Sigmoid colon (tissue), 4 donors: Measurements from ENCODE around the gene BZW2.
"Not testable (repeated sequence)": the region's sequence is repeated elsewhere in the genome, so short reads cannot be mapped to it uniquely, and the experiment has no call there.

ENCODE experiments used
- CTCF ChIP-seq, 4 experiments: fragments of 450-650 bp in 3 of 4; fragments of 200-600 bp in 1 of 4; IDR thresholded peaks; one replicate each; pipeline ENCODE4 v1.5.1; 2016 to 2019; ENCODE audit warnings: antibody characterized with exemption in 4 of 4, mild to moderate bottlenecking in 3 of 4, moderate library complexity in 2 of 4
- EP300 ChIP-seq, 4 donors: sonication (generic); formaldehyde crosslinking; IDR thresholded peaks; one replicate each; pipeline ENCODE4 v1.6.1; 2017; ENCODE audit warnings: antibody characterized with exemption in 4 of 4
- POLR2A ChIP-seq, 2 donors: fragments of 450-650 bp; IDR thresholded peaks; one replicate each; pipeline ENCODE4 v1.6.1; 2016; ENCODE audit warnings: antibody characterized with exemption in 2 of 2, mild to moderate bottlenecking in 2 of 2, moderate library complexity in 2 of 2
- POLR2AphosphoS5 ChIP-seq, 4 donors: sonication (generic); formaldehyde crosslinking; IDR thresholded peaks; one replicate each; pipeline ENCODE4 v1.6.1; 2017; ENCODE audit warnings: antibody characterized with exemption in 4 of 4

- TF ChIP-seq CTCF, POLR2A, POLR2AphosphoS5, EP300 (IDR thresholded peaks at IDR 0.05): not testable (repeated sequence)
Observed at GRCh38 chr7:16659854-16660497, 14.0 kb downstream of the BZW2 start.
